Upper lobe of right lung (tissue), 1 donor: ENCODE measurements around the gene OR4S1. TPM values are rescaled to one million over a fixed set of nuclear protein-coding genes. Genes with fewer than 3 reads are reported as not detected.

Source experiments
- ATAC-seq: fragments of 200-7000 bp; cut with Tn5 transposase; one replicate; pipeline ENCODE4 v1.9.1; 2020; ENCODE audit warnings: mild to moderate bottlenecking, moderate library complexity
- DNase-seq: peaks from one replicate; pipeline ENCODE4 v3.0.0-alpha.2; 2020
- H3K27ac ChIP-seq: fragments of 200-600 bp; one replicate; pipeline ENCODE4 v1.8.0; 2022
- H3K27me3 ChIP-seq: fragments of 200-600 bp; one replicate; pipeline ENCODE4 v1.8.0; 2022; ENCODE audit warnings: mild to moderate bottlenecking
- H3K36me3 ChIP-seq: fragments of 200-600 bp; one replicate; pipeline ENCODE4 v1.8.0; 2022
- H3K4me1 ChIP-seq: fragments of 200-600 bp; one replicate; pipeline ENCODE4 v1.8.0; 2022
- H3K4me3 ChIP-seq: fragments of 200-600 bp; one replicate; pipeline ENCODE4 v1.8.0; 2022; ENCODE audit warnings: mild to moderate bottlenecking
- H3K9me3 ChIP-seq: fragments of 200-600 bp; one replicate; pipeline ENCODE4 v1.8.0; 2022
- CTCF ChIP-seq: fragments of 200-600 bp; IDR thresholded peaks from one replicate; pipeline ENCODE4 v1.8.0; 2022; ENCODE audit warnings: antibody characterized with exemption
- intact Hi-C: fragments of 100-400 bp; cut with DNase I; formaldehyde crosslinking; loops from one replicate; pipeline ENCODE4 v1.11.0; 2022
- total RNA-seq: library from RNA; stranded (reverse); fragmentation: NEBNext Ultra II Directional; extraction: Animal tissue kit (Norgen Biotek cat#: 25700); gene quantifications from one replicate; pipeline ENCODE4 v1.2.1, GENCODE V29; 2021
- donor health status: DM: no; HTN: yes; CAD: no; lungs with severe emphysema.

The OR4S1 gene
- total RNA-seq, 1 donor from 2014 or later: not detected

DNA sequence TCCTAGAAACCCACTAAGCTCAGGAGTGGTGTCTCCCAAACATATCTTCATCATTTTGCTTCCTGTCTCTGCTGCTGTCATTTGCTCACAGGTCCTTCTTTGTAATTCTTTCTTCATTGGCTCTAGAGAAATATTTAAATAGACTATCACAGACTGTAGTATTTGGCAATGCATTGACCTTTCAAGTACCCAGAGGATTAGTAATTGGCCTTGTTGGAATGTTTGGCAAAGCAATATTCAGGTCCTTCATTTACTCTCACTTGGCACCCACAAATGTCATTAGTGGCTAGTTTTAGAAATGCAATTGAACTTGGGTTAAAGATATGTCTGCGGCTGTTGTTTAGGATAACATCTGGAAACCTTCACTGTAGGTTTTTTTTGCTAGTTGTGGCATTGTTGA lies 48.7 kb downstream of the OR4S1 start:
- intact Hi-C loops: no loop called here

More for the DNA sequence above, 48.7 kb downstream of the OR4S1 start:
- no peak for TF ChIP-seq CTCF
- ATAC-seq: no peak
- H3K36me3 ChIP-seq: no peaks in the 10 kb centered on the region
- no peaks in the 10 kb centered on the region for H3K27me3 ChIP-seq
- H3K4me3 ChIP-seq: no peak overlapping the region
- no peaks in the 10 kb centered on the region for H3K4me1 ChIP-seq
- no peaks in the 10 kb centered on the region for H3K9me3 ChIP-seq
- no peak overlapping the region for H3K27ac ChIP-seq
- no peak for DNase-seq

Other genes starting within 250 kb of the OR4S1 start
- gene OR4B1, start 89.4 kb upstream of the OR4S1 start, total RNA-seq: not detected
- gene OR4X2, start 61.1 kb upstream of the OR4S1 start, total RNA-seq: not detected
- gene OR4X1, start 42.4 kb upstream of the OR4S1 start, total RNA-seq: not detected
- gene OR4C3, start 18.7 kb downstream of the OR4S1 start, total RNA-seq: not detected
- not detected for gene OR4C5, start 60.2 kb downstream of the OR4S1 start, total RNA-seq
- gene OR4A47, start 182.6 kb downstream of the OR4S1 start, total RNA-seq: not detected